Lower lobe of right lung (tissue), 2 donors: Measurements from ENCODE around the gene ARVCF. TPM values are rescaled to one million over a fixed set of nuclear protein-coding genes. Genes with fewer than 3 reads are reported as not detected.

Experiments used
- ATAC-seq, 2 donors: fragments of 200-7000 bp; cut with Tn5 transposase; one replicate each; pipeline ENCODE4 v1.9.1; 2020 to 2022; ENCODE audit warnings: mild to moderate bottlenecking in 2 of 2, moderate library complexity in 2 of 2
- DNase-seq: peaks from one replicate; pipeline ENCODE4 v3.0.0-alpha.2; 2020
- H3K27ac ChIP-seq: fragments of 200-600 bp; one replicate; pipeline ENCODE4 v1.8.0; 2022
- H3K27me3 ChIP-seq: fragments of 200-600 bp; one replicate; pipeline ENCODE4 v1.8.0; 2022; ENCODE audit warnings: low read depth
- H3K36me3 ChIP-seq: fragments of 200-600 bp; one replicate; pipeline ENCODE4 v1.8.0; 2022; ENCODE audit warnings: mild to moderate bottlenecking
- H3K4me1 ChIP-seq: fragments of 200-600 bp; one replicate; pipeline ENCODE4 v1.8.0; 2022
- H3K4me3 ChIP-seq: fragments of 200-600 bp; one replicate; pipeline ENCODE4 v1.8.0; 2022; ENCODE audit warnings: mild to moderate bottlenecking
- H3K9me3 ChIP-seq: fragments of 200-600 bp; one replicate; pipeline ENCODE4 v1.8.0; 2022
- intact Hi-C: fragments of 100-400 bp; cut with DNase I; formaldehyde crosslinking; loops from one replicate; pipeline ENCODE4 v1.11.0; 2022
- total RNA-seq: library from RNA; stranded (reverse); fragmentation: NEBNext Ultra II Directional; extraction: Animal tissue kit (Norgen Biotek cat#: 25700); gene quantifications from one replicate; pipeline ENCODE4 v1.2.1, GENCODE V29; 2021
- TF ChIP-seq, protein P1 (sequence below): fragments of 200-600 bp; IDR thresholded peaks from one replicate; pipeline ENCODE4 v1.8.0; 2022; ENCODE audit warnings: antibody characterized with exemption, mild to moderate bottlenecking
- donor health status: DM: no; HTN: yes; CAD: no; lungs with severe emphysema.

Gene ARVCF
- total RNA-seq, 1 donor from 2014 or later = 16.8 TPM

DNA sequence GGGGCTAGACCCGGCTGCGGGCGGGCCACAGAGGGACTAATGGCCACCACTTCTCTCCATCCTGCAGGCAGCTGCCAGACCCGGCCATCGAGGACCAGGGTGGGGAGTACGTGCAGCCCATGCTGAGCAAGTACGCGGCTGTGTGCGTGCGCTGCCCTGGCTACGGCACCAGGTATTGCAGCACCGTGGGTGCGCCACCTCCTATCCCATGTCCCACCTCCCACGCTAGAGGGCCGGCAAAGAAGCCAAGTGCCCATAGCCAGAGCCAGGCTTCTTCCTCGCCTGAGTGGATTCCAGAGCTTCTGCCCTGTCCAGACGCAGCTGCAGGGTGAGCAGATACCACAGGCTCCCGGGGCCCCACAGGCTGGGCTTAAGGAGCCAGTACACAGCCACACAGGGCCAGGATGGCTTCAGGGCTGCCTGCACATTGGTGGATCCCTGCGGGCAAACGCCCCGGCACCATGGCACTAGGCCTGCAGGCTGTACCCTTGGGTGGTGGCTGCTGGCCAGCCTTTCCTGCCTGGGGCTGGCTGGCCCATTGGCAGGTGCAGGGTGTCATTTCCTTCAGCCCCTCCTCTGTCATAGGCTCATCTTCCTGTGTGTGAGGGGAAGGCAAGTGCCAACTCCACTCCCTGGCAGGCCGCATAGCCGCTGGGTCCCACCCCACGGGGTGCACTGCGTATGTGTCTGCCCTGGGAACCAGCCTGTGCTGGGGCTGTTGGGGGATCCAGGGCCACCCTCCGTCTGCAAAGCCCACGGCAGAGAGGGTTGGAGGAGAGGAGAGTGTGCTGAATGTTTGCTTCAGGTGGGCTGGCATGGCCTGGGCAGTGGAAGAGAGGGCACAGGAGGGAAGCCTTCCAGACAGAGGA, 46.9 kb upstream of the ARVCF start:
- DNase-seq = no peak
- Histone ChIP-seq H3K4me1 (no peaks in the 10 kb centered on the region), H3K9me3 (no peaks in the 10 kb centered on the region), H3K27ac (no peak overlapping the region), H3K4me3 (no peak overlapping the region), H3K27me3 (no peaks in the 10 kb centered on the region), H3K36me3 (peaks cover 62% of the 10 kb centered on the region)
- no peak for ATAC-seq
- TF ChIP-seq, protein P1, sequence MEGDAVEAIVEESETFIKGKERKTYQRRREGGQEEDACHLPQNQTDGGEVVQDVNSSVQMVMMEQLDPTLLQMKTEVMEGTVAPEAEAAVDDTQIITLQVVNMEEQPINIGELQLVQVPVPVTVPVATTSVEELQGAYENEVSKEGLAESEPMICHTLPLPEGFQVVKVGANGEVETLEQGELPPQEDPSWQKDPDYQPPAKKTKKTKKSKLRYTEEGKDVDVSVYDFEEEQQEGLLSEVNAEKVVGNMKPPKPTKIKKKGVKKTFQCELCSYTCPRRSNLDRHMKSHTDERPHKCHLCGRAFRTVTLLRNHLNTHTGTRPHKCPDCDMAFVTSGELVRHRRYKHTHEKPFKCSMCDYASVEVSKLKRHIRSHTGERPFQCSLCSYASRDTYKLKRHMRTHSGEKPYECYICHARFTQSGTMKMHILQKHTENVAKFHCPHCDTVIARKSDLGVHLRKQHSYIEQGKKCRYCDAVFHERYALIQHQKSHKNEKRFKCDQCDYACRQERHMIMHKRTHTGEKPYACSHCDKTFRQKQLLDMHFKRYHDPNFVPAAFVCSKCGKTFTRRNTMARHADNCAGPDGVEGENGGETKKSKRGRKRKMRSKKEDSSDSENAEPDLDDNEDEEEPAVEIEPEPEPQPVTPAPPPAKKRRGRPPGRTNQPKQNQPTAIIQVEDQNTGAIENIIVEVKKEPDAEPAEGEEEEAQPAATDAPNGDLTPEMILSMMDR = no peak
- intact Hi-C loops = no loop called here

DNA sequence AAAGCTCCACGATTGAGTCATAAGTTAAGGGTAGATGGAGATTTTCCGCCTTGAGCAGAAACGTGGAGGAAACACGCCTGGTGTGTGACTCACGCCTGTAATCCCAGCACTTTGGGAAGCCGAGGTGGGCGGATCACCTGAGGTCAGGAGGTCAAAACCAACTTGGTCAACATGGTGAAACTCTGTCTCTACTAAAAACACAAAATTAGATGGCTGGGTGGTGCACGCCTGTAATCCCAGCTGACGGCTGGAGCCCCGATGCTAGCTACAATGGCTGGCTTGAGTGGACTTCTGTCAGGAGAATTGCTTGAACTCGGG, 46.1 kb upstream of the ARVCF start:
- TF ChIP-seq, protein P1 = no peak
- no peak for DNase-seq
- H3K27ac ChIP-seq = no peak overlapping the region
- no peaks in the 10 kb centered on the region for H3K9me3 ChIP-seq
- intact Hi-C loops = no loop called here
- H3K4me1 ChIP-seq = no peaks in the 10 kb centered on the region
- no peak for ATAC-seq
- H3K27me3 ChIP-seq = no peaks in the 10 kb centered on the region
- H3K36me3 ChIP-seq = peaks cover 69% of the 10 kb centered on the region
- no peak overlapping the region for H3K4me3 ChIP-seq

DNA sequence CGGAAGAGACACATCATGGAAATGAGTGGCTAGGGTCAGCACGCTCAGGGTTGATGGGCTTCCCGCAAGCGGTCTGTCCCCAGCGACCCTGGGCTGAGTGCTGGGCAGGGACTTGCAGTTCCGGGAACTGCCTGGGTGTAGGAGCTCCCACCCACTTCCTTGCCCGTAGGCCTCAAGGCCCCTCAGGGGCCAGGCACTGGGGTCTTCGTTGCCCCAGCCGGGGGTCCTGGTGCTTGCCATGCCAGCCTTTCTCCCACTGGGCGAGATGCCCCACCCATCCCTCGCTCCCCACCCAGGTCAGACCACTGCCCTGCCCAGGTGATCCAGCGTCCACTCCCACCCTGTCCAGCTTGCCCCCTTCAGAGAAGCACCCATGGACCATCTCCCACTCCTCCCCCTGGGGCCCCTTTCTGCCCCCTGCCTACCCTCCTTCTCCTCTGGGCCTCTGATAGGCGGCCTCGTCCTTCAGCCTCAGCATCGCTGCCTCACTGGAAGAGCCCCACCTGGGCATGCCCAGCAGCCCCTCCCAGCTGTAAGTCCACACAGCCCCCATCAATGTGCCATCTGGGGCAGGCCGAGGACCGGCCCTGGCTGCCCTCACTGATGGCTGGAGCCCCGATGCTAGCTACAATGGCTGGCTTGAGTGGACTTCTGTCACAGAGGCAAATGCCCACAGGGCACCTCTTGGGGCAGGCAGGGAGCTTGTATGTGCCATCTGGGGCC, 45.6 kb upstream of the ARVCF start:
- H3K4me3 ChIP-seq = no peak overlapping the region
- H3K4me1 ChIP-seq = no peaks in the 10 kb centered on the region
- no peak for ATAC-seq
- H3K27ac ChIP-seq = peak overlapping the region; percentile 11
- no peak for DNase-seq
- H3K36me3 ChIP-seq = peaks cover 75% of the 10 kb centered on the region
- no peaks in the 10 kb centered on the region for H3K9me3 ChIP-seq
- TF ChIP-seq, protein P1 = no peak
- intact Hi-C loops = no loop called here
- H3K27me3 ChIP-seq = no peaks in the 10 kb centered on the region

DNA sequence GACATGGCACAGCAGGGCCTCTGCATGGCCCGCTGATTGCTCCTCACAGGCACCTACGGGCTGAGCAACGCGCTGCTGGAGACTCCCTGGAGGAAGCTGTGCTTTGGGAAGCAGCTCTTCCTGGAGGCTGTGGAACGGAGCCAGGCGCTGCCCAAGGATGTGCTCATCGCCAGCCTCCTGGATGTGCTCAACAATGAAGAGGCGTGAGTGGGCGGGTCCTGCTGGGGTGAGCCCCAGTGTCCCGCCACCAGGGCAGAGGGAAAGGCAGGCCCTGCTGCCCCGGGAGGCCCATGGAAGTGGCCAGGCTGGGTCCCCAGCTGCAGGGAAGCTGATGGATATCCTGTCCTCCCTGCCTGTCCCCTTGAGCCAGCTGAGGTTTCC, 44.8 kb upstream of the ARVCF start:
- Histone ChIP-seq H3K4me1 (no peaks in the 10 kb centered on the region), H3K4me3 (no peak overlapping the region), H3K27me3 (no peaks in the 10 kb centered on the region), H3K27ac (peak overlapping the region; percentile 11), H3K9me3 (no peaks in the 10 kb centered on the region), H3K36me3 (peaks cover 82% of the 10 kb centered on the region)
- intact Hi-C loops = no loop called here
- TF ChIP-seq, protein P1 = no peak
- no peak for DNase-seq
- peak in 1 of 2 donors; percentile 20 for ATAC-seq

DNA sequence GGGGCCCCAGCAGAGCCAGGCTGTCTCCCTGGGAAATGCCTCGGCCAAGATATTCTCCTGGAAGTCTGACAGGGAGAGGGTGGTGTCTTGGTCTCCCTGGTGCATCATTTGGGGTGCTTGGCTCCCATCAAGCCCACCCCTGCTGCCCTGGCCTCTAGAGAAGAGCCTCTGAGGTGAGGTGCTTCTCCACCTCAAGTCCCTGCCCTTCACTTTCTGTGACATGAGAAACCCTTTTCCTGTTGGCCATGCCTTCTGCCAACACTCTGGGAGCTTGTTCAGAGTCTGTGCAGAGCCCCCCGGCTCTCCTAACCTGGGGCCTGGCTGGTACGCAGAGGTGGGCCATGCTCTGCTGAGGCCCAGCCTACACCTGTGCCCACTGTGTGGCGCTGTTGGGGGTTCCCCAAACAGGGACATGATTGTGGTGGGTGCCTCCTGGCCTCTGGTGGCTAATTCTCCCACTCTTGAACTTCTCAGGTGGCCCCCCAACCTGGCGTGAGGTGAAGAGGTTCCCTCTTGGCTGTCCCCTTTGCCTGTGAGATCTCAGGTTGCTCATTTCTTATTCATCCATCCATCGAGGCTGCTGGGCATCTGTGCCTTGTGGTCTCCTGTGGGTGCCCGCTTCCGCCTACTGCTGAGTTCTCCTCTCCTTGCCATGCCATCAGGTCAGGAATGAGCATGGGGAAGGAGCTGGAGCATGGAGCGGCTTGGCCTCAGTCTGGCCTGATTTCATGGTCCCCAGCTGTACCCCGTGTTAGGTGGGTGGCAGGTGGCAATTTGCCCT, 44.3 kb upstream of the ARVCF start:
- ATAC-seq (no peak), DNase-seq (no peak)
- Histone ChIP-seq H3K4me1 (no peaks in the 10 kb centered on the region), H3K27me3 (no peaks in the 10 kb centered on the region), H3K4me3 (no peak overlapping the region), H3K9me3 (no peaks in the 10 kb centered on the region), H3K27ac (no peak overlapping the region), H3K36me3 (peaks cover 88% of the 10 kb centered on the region)
- TF ChIP-seq, protein P1 = no peak
- intact Hi-C loops = no loop called here
